Measurements from ENCODE around the gene FAF1. TPM values are rescaled to one million over a fixed set of nuclear protein-coding genes. Genes with fewer than 3 reads are reported as not detected.

Gene FAF1
- total and polyA plus RNA-seq, 9 of the 15 experiments (the other 6 are each of a cell fraction or from before 2014, with no cell fraction given): 48.7 to 225 (median 118) TPM

DNA sequence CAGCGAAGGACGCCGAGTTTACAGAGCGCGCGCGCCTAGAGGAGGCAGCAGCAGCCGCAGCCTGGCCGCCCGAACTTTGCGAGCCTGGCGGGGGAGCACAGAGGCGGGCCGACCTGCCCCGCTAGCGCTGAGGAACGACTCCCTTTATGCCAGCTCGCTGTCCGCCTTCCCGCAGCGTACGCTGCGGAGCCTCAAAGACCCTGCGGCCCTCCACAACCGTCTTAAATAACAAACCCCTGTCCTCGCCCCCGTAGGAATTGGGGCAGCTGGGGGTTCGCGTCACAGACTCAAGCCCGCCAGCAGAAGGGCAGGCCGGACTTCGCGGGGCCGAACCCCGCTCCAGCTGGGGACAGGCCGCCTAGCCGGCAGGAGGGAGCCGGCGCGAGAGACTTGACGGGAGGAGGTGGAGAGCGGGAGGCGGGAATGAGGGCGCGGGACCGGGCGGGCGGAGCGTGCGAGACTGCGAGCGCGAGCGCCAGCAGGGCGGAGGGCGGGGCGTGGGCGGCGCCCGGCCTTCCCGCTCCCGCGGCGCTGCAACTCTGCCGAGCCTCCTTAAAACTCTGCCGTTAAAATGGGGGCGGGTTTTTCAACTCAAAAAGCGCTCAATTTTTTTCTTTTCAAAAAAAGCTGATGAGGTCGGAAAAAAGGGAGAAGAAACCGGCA is 8.2 kb upstream of the FAF1 start (continued):
- TF ChIP-seq DEAF1 (CRISPR knock-in tag; IDR thresholded peaks at IDR 0.05): peak; percentile 42; the same call in 1 of the 2 replicates
- TF ChIP-seq, protein P1, sequence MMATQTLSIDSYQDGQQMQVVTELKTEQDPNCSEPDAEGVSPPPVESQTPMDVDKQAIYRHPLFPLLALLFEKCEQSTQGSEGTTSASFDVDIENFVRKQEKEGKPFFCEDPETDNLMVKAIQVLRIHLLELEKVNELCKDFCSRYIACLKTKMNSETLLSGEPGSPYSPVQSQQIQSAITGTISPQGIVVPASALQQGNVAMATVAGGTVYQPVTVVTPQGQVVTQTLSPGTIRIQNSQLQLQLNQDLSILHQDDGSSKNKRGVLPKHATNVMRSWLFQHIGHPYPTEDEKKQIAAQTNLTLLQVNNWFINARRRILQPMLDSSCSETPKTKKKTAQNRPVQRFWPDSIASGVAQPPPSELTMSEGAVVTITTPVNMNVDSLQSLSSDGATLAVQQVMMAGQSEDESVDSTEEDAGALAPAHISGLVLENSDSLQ (IDR thresholded peaks at IDR 0.05): 0 out of 2 replicates have a peak, but pooled peaks have one; percentile 10
- TF ChIP-seq CBX2 (IDR thresholded peaks at IDR 0.05; ENCODE audit: insufficient read depth, low read length, poor library complexity, severe bottlenecking): no peak
- TF ChIP-seq ZNF282 (CRISPR knock-in tag; IDR thresholded peaks at IDR 0.05): peak; percentile 64; the same call in 1 of the 2 replicates
- peak; percentile 89 for TF ChIP-seq POLR2A (conservative IDR thresholded peaks at IDR 0.05)
- no peak for TF ChIP-seq ZNF551 (CRISPR knock-in tag; IDR thresholded peaks at IDR 0.05)
- TF ChIP-seq RERE (CRISPR knock-in tag; IDR thresholded peaks at IDR 0.05; ENCODE audit: borderline replicate concordance): no peak
- TF ChIP-seq ZKSCAN8 (CRISPR knock-in tag; IDR thresholded peaks at IDR 0.05): no peak
- peak; percentile 31; the same call in 1 of the 2 replicates for TF ChIP-seq GABPA (tag; conservative IDR thresholded peaks at IDR 0.05; ENCODE audit: low read depth)
- peak; percentile 69 for TF ChIP-seq NCOA6 (IDR thresholded peaks at IDR 0.05)

All from K562 (cell line).